Embryonic facial prominence (tissue), 1 donor: ENCODE data around the gene PRUNE2.

Experiments
- DNase-seq: peaks from one replicate; pipeline ENCODE4 v3.0.0-alpha.2; 2016; ENCODE audit errors: extremely low spot score

The PRUNE2 gene

GRCh38 chr9:76624391-76625048 lies 281.4 kb downstream of the PRUNE2 start:
- DNase-seq = no peak

DNA sequence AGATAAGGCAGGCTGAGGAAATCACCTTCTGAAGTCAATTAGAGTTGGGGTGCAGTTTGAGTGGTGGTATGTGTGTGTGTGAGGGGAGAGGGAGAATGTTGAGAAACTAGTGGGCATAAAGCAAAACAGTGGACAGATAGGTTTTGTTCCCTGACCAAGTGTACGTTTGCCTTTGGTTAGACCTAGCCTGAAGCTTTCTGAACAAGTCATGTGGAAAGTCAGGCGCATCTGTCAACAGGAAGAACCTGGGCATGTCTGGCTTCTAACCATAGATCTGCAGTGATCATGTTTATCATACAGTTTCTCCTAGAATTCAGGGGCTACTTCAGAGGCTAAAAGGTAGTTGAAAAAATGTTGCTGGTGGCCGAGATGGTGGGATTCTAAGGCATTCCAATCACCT lies 284.9 kb downstream of the PRUNE2 start:
- DNase-seq = no peak

DNA sequence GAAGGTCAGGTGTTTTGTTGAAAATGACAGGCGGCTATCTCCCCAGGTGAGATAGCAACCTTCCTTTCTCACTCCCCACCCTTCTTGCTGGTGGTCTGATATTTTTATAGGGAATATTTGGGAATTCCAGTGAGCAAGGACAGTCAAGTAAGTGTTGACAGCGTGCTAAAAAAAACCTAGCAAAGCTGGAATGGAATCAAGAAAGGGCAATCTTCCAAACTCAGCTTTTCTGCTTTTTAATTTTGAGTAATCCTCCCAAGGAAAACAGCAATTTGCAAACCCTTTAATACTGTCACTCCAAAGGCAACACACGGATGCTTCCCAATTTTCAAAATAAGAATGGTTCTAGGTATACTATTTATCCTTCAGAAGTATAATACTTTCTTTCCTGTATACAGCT lies 285.3 kb downstream of the PRUNE2 start:
- no peak for DNase-seq

DNA sequence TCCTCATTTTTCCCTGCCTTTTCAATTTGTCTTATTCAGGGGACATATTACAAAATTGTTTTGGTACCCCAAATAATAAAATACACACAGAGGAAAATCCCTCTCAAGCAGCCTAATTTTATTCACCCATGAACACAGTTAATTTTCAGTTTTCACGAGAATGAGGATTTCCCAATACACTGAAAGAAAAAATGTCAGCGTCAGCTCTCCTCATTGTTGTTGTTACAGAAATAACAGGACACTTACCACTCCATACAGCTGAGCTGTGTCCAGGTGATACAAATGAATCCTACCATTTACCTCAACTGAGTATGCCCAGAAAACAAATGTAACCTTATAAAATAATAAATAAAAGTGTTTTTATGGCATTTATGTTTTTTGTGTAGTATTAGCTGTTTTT lies 286.3 kb downstream of the PRUNE2 start:
- no peak for DNase-seq

- DNase-seq = no peak
These were observed 286.7 kb downstream of the PRUNE2 start for GRCh38 chr9:76619197-76619596.

DNA sequence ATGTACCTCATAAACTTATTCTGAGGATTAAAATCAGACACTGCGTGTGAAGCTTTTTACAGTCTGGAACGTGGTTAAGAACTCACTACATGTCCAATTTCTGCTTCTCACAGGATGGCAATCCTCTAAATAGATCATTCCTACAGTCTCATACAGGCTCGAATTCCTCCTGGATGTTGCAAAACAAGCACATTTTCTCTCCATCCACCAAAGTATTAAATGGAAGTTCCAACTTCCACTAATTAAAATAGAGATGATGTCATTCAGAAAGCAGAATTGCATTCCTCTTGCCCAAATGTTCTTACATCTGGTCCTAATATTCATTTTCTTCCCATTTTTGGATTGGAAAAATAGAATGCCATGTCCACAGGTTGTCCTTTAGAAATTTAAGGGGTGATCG lies 287.2 kb downstream of the PRUNE2 start:
- no peak for DNase-seq

DNA sequence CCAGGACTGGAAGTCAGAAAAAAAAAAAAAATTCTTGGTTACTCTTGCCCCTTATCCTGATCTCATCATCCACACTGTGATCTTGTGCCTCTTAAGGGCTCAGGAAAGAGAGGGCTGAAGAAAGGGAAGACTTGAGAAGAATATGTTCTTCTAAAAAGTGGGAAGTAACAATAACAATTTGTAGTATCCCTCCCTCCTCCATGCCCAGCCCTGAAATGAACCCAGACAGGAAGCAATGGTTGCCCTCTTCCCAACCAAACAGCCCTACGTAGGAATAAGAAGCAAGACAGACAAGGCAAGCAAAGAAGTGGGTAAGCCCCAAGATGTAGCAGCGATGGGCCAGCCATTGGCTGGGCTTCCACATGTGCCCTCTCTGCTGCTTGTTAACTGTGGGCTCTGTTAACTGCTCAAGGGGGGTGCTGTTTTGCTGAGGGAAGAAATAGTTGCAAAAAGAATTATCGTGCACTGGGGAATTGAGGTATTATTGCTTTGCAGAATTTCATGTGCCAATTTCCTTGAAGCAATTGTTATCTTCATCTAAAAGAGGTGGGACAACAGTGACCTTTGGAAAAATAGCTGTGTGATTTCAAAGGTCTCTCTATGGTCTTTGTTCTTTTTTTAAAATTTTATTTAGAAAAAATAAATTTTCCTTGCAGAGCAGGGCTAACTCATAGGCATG lies 288.3 kb downstream of the PRUNE2 start:
- DNase-seq = no peak

DNA sequence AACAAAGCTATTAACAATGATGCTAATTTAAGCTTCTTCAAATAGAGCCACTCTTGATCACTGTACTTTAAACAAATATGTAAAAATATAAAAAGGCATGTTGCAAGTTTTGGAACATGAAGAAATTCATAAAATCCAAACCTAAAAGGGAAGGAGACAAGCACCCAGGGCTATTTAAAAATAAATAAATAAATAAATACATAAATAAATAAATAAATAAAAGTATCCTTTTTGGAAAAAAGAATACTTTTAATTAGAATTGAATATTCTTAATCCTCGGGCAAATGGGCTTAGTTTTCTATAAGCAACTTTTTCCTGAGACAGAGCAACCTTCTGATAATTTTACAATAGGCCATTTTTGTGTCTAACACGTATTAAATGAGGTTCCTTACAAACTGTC lies 289.1 kb downstream of the PRUNE2 start:
- no peak for DNase-seq

GRCh38 chr9:76615177-76615603 lies 290.7 kb downstream of the PRUNE2 start:
- no peak for DNase-seq

GRCh38 chr9:76613974-76614373 lies 291.9 kb downstream of the PRUNE2 start:
- DNase-seq = no peak

DNA sequence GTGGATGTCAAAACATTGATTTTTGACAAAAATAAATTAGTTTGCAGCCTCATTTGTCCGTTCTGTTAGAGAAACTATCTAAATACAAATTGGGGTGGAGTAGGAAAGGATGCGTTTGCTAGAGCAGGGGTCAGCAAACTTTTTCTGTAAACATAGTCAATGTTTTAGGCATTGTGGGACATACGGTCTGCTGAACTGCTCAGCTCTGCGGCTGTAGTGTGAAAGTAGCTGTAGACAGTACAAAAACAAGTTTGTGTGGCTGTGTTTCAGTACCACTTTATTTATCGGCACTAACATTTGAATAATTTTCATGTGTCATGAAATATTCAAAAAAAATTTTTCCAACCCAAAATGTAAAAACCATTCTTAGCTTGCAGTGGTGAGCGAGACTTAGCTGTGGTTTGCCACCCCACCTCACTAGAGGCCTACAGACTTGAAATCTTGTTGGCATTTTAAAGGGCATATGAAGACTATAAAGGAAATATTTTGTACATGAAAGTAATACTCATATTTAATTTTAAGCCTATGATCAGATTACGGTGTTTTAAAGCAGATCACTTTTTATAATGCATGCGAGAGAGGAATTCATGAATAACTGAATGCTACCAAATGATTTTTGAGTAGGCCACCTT lies 292.6 kb downstream of the PRUNE2 start:
- DNase-seq = no peak

GRCh38 chr9:76610011-76610352 lies 295.9 kb downstream of the PRUNE2 start:
- DNase-seq = no peak

GRCh38 chr9:76609285-76610010 lies 296.5 kb downstream of the PRUNE2 start:
- DNase-seq = no peak

GRCh38 chr9:76608575-76609273 lies 297.2 kb downstream of the PRUNE2 start:
- DNase-seq = no peak

GRCh38 chr9:76607730-76608436 lies 298.0 kb downstream of the PRUNE2 start:
- no peak for DNase-seq

DNA sequence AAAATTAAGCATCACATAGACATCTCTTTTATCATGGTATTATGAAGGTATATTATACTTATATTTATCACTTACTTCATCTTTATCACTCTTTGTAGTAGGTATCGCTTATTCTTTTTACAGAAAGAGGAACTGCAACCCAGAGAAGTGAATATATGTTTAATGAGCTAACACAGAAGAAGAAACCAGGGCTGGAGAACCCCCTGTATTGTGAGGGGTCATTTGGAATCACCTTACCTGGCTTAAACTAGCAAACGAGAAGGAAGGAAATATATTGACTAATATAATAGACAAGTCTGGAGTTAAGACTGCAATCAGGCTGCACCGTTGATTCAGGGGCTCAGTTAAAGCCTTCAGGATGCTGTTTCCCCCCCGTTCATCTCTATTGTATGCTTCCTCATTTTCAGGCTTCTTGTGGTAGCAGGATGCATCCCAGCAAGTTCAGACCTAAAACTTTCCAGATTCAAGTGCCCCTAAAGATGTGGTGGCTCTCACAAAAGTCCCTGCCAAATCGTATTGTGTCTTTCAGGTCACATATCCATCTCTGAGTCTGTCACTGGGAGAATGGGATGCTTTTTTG lies 300.5 kb downstream of the PRUNE2 start:
- no peak for DNase-seq

GRCh38 chr9:76603931-76604570 lies 301.9 kb downstream of the PRUNE2 start:
- DNase-seq = no peak

- no peak for DNase-seq
These were observed 302.4 kb downstream of the PRUNE2 start for GRCh38 chr9:76603448-76603895.

- DNase-seq = no peak
These were observed 303.7 kb downstream of the PRUNE2 start for GRCh38 chr9:76602199-76602598.

DNA sequence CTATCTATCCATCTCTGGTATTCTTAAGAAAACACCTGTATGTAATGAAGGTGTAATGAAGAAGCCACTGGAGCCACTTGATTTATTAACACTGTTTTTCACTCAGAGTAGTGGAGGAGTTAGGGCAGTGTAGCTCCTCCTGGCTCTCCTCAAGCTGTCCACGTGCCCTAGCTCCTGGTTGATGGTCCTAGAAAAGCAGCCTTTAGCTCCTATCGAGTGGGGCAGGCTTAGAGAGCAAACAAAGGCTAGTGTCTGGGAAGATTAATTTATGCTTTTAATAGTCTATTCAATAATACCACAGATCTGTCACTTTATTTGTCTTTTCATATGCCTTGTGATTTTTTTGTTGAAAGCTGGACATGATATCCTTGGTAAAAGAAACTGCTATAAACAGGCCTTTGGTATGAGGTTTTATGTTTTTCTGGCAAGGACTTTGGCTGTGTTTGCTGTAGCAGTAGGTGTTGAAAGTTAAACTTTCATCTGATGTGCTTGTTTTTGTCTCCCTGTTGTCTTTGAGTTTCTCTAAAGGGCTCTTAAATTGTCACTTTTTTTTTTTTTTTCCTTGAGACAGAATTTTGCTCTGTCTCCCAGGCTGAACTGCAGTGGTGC lies 305.8 kb downstream of the PRUNE2 start:
- DNase-seq = no peak
